Measurements from ENCODE around the gene GLG1.
"Not testable (repeated sequence)": the region's sequence is repeated elsewhere in the genome, so short reads cannot be mapped to it uniquely, and the experiment has no call there.

The GLG1 gene

GRCh38 chr16:74573622-74574021 is 33.3 kb downstream of the GLG1 start:
- DNase-seq, result no peak

- DNase-seq, result no peak
These were observed 36.3 kb downstream of the GLG1 start for GRCh38 chr16:74570412-74571301.

GRCh38 chr16:74568961-74569631 is 37.8 kb downstream of the GLG1 start:
- DNase-seq, result peak; percentile 81

- no peak for DNase-seq
These were observed 39.0 kb downstream of the GLG1 start for GRCh38 chr16:74567901-74568300.

- DNase-seq, result no peak
These were observed 41.5 kb downstream of the GLG1 start for GRCh38 chr16:74565378-74565777.

GRCh38 chr16:74564451-74564984 is 42.4 kb downstream of the GLG1 start:
- DNase-seq, result no peak

GRCh38 chr16:74563828-74564263 is 43.1 kb downstream of the GLG1 start:
- DNase-seq, result peak; percentile 53

- no peak for DNase-seq
These were observed 44.8 kb downstream of the GLG1 start for GRCh38 chr16:74562117-74562516.

GRCh38 chr16:74561626-74562025 is 45.3 kb downstream of the GLG1 start:
- DNase-seq, result no peak

- no peak for DNase-seq
These were observed 46.0 kb downstream of the GLG1 start for GRCh38 chr16:74560912-74561311.

- DNase-seq, result peak; percentile 67
These were observed 48.0 kb downstream of the GLG1 start for GRCh38 chr16:74558873-74559272.

- no peak for DNase-seq
These were observed 49.6 kb downstream of the GLG1 start for GRCh38 chr16:74557275-74557674.

- DNase-seq, result peak; percentile 73
These were observed 50.5 kb downstream of the GLG1 start for GRCh38 chr16:74556375-74556922.

GRCh38 chr16:74552357-74552756 is 54.6 kb downstream of the GLG1 start:
- DNase-seq, result not testable (repeated sequence)

GRCh38 chr16:74550227-74551019 is 56.5 kb downstream of the GLG1 start:
- not testable (repeated sequence) for DNase-seq

GRCh38 chr16:74546112-74546511 is 60.8 kb downstream of the GLG1 start:
- DNase-seq, result not testable (repeated sequence)

GRCh38 chr16:74542911-74543578 is 63.9 kb downstream of the GLG1 start:
- DNase-seq, result not testable (repeated sequence)

- peak; percentile 16 for DNase-seq
These were observed 66.3 kb downstream of the GLG1 start for GRCh38 chr16:74540663-74541062.

- DNase-seq, result not testable (repeated sequence)
These were observed 68.1 kb downstream of the GLG1 start for GRCh38 chr16:74538801-74539200.

GRCh38 chr16:74537746-74538145 is 69.2 kb downstream of the GLG1 start:
- not testable (repeated sequence) for DNase-seq

GRCh38 chr16:74534650-74535049 is 72.3 kb downstream of the GLG1 start:
- not testable (repeated sequence) for DNase-seq

- DNase-seq, result no peak
These were observed 82.0 kb downstream of the GLG1 start for GRCh38 chr16:74524926-74525325.

All from NCI-H226 (cell line).